Measurements from ENCODE around the gene RUNX3.

Gene RUNX3

GRCh38 chr1:24963099-24963872 lies 33.2 kb upstream of the RUNX3 start:
- peak; percentile 39 for DNase-seq

GRCh38 chr1:24961961-24962861 lies 32.1 kb upstream of the RUNX3 start:
- DNase-seq = no peak

- no peak for DNase-seq
These were observed 31.3 kb upstream of the RUNX3 start for GRCh38 chr1:24961334-24961733.

GRCh38 chr1:24960071-24960801 lies 30.2 kb upstream of the RUNX3 start:
- DNase-seq = no peak

- DNase-seq = no peak
These were observed 29.5 kb upstream of the RUNX3 start for GRCh38 chr1:24959623-24959975.

GRCh38 chr1:24958766-24959622 lies 28.9 kb upstream of the RUNX3 start:
- DNase-seq = no peak

- DNase-seq = no peak
These were observed 28.0 kb upstream of the RUNX3 start for GRCh38 chr1:24957808-24958752.

- DNase-seq = no peak
These were observed 27.1 kb upstream of the RUNX3 start for GRCh38 chr1:24957016-24957807.

- no peak for DNase-seq
These were observed 25.8 kb upstream of the RUNX3 start for GRCh38 chr1:24955779-24956365.

GRCh38 chr1:24955161-24955560 lies 25.1 kb upstream of the RUNX3 start:
- DNase-seq = peak; percentile 77

GRCh38 chr1:24954631-24955030 lies 24.6 kb upstream of the RUNX3 start:
- DNase-seq = no peak

GRCh38 chr1:24954022-24954421 lies 23.9 kb upstream of the RUNX3 start:
- no peak for DNase-seq

GRCh38 chr1:24952413-24952841 lies 22.4 kb upstream of the RUNX3 start:
- no peak for DNase-seq

- no peak for DNase-seq
These were observed 21.8 kb upstream of the RUNX3 start for GRCh38 chr1:24951810-24952412.

GRCh38 chr1:24951337-24951736 lies 21.3 kb upstream of the RUNX3 start:
- no peak for DNase-seq

GRCh38 chr1:24949331-24949881 lies 19.3 kb upstream of the RUNX3 start:
- peak; percentile 53 for DNase-seq

- no peak for DNase-seq
These were observed 18.2 kb upstream of the RUNX3 start for GRCh38 chr1:24948079-24948827.

Data from fibroblast of skin of back (primary cell).